Endothelial cell of umbilical vein (primary cell): ENCODE measurements around the gene DHRS4. TPM values are rescaled to one million over a fixed set of nuclear protein-coding genes. Genes with fewer than 3 reads are reported as not detected.
"Not testable (repeated sequence)": the region's sequence is repeated elsewhere in the genome, so short reads cannot be mapped to it uniquely, and the experiment has no call there.

ENCODE experiments used
- BruUV-seq: library from RNA; stranded (reverse); fragments of 400-500 nt; replicated peaks from 2 replicates; lab custom pipeline; 2021; lab: Mats Ljungman, UMichigan
- CTCF ChIA-PET: fragments of 300-600, 350-600 bp; sonication (Branson Sonifier 250); formaldehyde crosslinking; loops from one replicate; lab custom pipeline; 2021; ENCODE audit warnings: antibody characterized with exemption, inconsistent platforms; lab: Charles Lee
- POLR2A ChIA-PET: fragments of 300-600, 350-600 bp; sonication (Branson Sonifier 250); formaldehyde crosslinking; loops from one replicate; lab custom pipeline; 2021; ENCODE audit warnings: antibody characterized with exemption, inconsistent platforms; lab: Charles Lee
- DNase-seq: peaks from one replicate; pipeline ENCODE4 v3.0.0-alpha.2; 2011; ENCODE audit warnings: low read depth, low spot score
- FAIRE-seq: peaks from 2 replicates; lab custom pipeline; 2011; peaks lifted over from hg19 to GRCh38; lab: Jason Lieb, UNC
- H2AFZ ChIP-seq: 2 replicates; pipeline ENCODE4 v1.6.0; 2012; ENCODE audit warnings: low read depth, low read length, control low read depth, inconsistent platforms
- H3K27ac ChIP-seq: 2 replicates; pipeline ENCODE4 v1.5.1; 2011; ENCODE audit warnings: low read depth, mild to moderate bottlenecking, control low read depth, low read length, moderate library complexity; ENCODE audit not compliant: insufficient read depth
- H3K27me3 ChIP-seq, 2 experiments: 2 replicates each; pipeline versions ENCODE4 v1.6.0 to v1.6.1; 2011; ENCODE audit warnings: low read length in 2 of 2, mixed read lengths in 1 of 2; ENCODE audit not compliant: control insufficient read depth in 2 of 2, insufficient read depth in 2 of 2
- H3K36me3 ChIP-seq, 2 experiments: 2 replicates in 1 of 2; 3 replicates in 1 of 2; pipeline ENCODE4 v1.5.1; 2011; ENCODE audit warnings: low read length in 2 of 2, mild to moderate bottlenecking in 1 of 2, moderate library complexity in 1 of 2; ENCODE audit not compliant: control insufficient read depth in 2 of 2, insufficient read depth in 2 of 2; ENCODE audit errors: extremely low read depth in 1 of 2
- H3K4me1 ChIP-seq: 3 replicates; pipeline ENCODE4 v1.5.1; 2011; ENCODE audit warnings: mild to moderate bottlenecking, low read length; ENCODE audit not compliant: control insufficient read depth, insufficient read depth; ENCODE audit errors: extremely low read depth
- H3K4me2 ChIP-seq: 2 replicates; pipeline ENCODE4 v1.6.1; 2011; ENCODE audit warnings: low read length, control low read depth, mixed read lengths; ENCODE audit not compliant: insufficient read depth
- H3K4me3 ChIP-seq, 3 experiments: fragments of 200-600 bp in 1 of 3; sonication (generic), shearing (Covaris generic) in 1 of 3; replicated peaks in 1 of 3; 2 replicates each; pipeline ENCODE4 v1.5.1; 2011 to 2016; ENCODE audit warnings: control low read depth in 3 of 3, low read length in 3 of 3, mild to moderate bottlenecking in 2 of 3, inconsistent platforms in 1 of 3, low read depth in 1 of 3, moderate library complexity in 1 of 3; ENCODE audit not compliant: insufficient read depth in 1 of 3
- H3K79me2 ChIP-seq: 2 replicates; pipeline ENCODE4 v1.6.0; 2012; ENCODE audit warnings: low read length, inconsistent platforms; ENCODE audit not compliant: control insufficient read depth, insufficient read depth
- H3K9ac ChIP-seq: replicated peaks from 2 replicates; pipeline ENCODE3; 2011; ENCODE audit warnings: low read length, control low read depth; ENCODE audit not compliant: insufficient read depth; ENCODE audit errors: extremely low read depth
- H3K9me1 ChIP-seq: replicated peaks from 3 replicates; pipeline ENCODE4 v1.6.0; 2011; ENCODE audit warnings: mild to moderate bottlenecking, low read length; ENCODE audit not compliant: control insufficient read depth, insufficient read depth; ENCODE audit errors: extremely low read depth
- H3K9me3 ChIP-seq: replicated peaks from 2 replicates; pipeline ENCODE4 v1.5.1; 2012; ENCODE audit warnings: low read length, inconsistent platforms; ENCODE audit not compliant: control insufficient read depth, insufficient read depth
- H4K20me1 ChIP-seq: replicated peaks from 2 replicates; pipeline ENCODE3; 2011; ENCODE audit warnings: mild to moderate bottlenecking, low read length; ENCODE audit not compliant: control insufficient read depth, insufficient read depth; ENCODE audit errors: extremely low read depth
- dilution Hi-C: fragments of 300-500 bp; cut with MboI; formaldehyde crosslinking; loops from one replicate; pipeline ENCODE4 v1.15.0; 2019; ENCODE audit warnings: low sequenced_read_pairs; ENCODE audit not compliant: extremely low pct_ligation_motif_present
- intact Hi-C: fragments of 100-400 bp; cut with micrococcal nuclease; formaldehyde crosslinking; loops from one replicate; pipeline ENCODE4 v1.10.0; 2022
- polyA plus RNA-seq, 4 experiments: library from polyadenylated mRNA; depleted of rRNA in 3 of 4; stranded (reverse) in 3 of 4; unstranded in 1 of 4; fragments of >200 nt; gene quantifications; 2 replicates each; pipeline versions ENCODE4 v1.2.1 to v1.2.3, GENCODE V29; 2011 to 2012; ENCODE audit warnings: missing spikeins in 1 of 4
- total RNA-seq: library from RNA; stranded (reverse); gene quantifications from 2 replicates; pipeline ENCODE4 v1.2.3, GENCODE V29; 2021

Gene DHRS4
- total and polyA plus RNA-seq, 2 donors (not counting 3 experiments of a cell fraction or from before 2014, with no cell fraction given), result 19.2 to 32.0 TPM

DNA sequence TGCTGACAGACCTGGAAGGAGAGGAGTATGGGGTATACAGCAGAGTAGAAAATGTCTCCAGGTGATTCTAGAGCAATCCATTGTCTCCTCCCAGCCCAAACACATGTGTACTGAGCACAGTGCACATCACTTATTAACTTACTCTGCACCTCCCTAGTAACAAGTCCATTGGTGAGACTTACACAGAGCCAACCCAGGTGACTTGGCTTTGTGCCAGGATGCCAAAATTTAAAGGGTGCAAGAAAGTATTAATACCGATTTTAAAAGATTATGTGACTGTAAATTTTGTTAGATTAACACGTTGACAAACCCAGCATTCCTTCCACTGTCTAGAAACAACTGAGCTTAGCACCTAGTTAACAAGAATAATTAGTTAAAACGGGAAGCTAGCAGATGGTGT lies 39.5 kb downstream of the DHRS4 start:
- H3K4me3 ChIP-seq, dilution Hi-C loops, BruUV-seq, H3K79me2 ChIP-seq, H3K9ac ChIP-seq, H3K36me3 ChIP-seq, CTCF ChIA-PET, H2AFZ ChIP-seq, H3K4me1 ChIP-seq, H3K9me1 ChIP-seq, H3K4me2 ChIP-seq, H3K27ac ChIP-seq, POLR2A ChIA-PET, DNase-seq, H3K27me3 ChIP-seq, H4K20me1 ChIP-seq, intact Hi-C loops, H3K9me3 ChIP-seq, FAIRE-seq: not testable (repeated sequence)

DNA sequence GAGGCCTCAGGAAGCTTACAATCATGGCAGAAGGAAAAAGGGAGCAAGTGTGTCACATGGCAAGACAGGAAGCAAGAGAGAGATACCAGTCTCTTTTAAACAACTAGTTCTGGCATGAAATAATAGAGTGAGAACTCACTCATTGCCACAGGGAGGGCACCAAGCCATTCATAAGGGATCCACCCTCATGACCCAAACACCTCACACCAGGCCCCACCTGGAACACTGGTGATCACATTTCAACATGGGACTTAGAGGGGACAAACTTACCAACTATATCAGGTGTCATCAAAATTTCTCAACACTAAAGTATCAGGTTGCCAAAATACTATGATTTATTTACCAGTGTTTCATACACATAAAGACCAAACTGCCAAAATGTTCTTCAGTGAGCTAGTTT lies 42.4 kb downstream of the DHRS4 start:
- H3K9ac ChIP-seq, H3K4me1 ChIP-seq, H3K4me3 ChIP-seq, dilution Hi-C loops, BruUV-seq, H3K27ac ChIP-seq, intact Hi-C loops, H2AFZ ChIP-seq, H3K27me3 ChIP-seq, H3K4me2 ChIP-seq, CTCF ChIA-PET, H3K79me2 ChIP-seq, FAIRE-seq, H4K20me1 ChIP-seq, POLR2A ChIA-PET, H3K36me3 ChIP-seq, DNase-seq, H3K9me1 ChIP-seq, H3K9me3 ChIP-seq: not testable (repeated sequence)

DNA sequence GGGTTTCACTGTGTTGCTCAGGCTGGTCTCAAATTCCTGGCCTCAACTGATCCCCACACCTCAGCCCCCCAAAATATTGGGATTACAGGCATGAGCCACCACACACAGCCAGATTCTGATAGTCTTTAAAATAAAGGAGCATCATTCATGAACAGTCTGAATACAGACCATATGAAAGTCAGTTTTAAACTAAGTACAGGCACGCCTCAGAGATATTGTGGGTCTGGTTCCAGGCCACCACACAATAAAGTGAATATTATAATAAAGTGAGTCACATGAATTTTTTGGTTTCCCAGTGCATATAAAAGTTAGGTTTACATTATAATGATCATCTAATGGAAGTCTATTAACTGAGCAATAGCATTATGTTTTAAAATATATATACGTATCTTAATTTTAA lies 43.3 kb downstream of the DHRS4 start:
- DNase-seq, H3K9me3 ChIP-seq, dilution Hi-C loops, intact Hi-C loops, H2AFZ ChIP-seq, BruUV-seq, H3K36me3 ChIP-seq, H4K20me1 ChIP-seq, POLR2A ChIA-PET, H3K79me2 ChIP-seq, H3K4me3 ChIP-seq, H3K9me1 ChIP-seq, H3K4me1 ChIP-seq, H3K27me3 ChIP-seq, H3K27ac ChIP-seq, CTCF ChIA-PET, H3K4me2 ChIP-seq, H3K9ac ChIP-seq, FAIRE-seq: not testable (repeated sequence)

DNA sequence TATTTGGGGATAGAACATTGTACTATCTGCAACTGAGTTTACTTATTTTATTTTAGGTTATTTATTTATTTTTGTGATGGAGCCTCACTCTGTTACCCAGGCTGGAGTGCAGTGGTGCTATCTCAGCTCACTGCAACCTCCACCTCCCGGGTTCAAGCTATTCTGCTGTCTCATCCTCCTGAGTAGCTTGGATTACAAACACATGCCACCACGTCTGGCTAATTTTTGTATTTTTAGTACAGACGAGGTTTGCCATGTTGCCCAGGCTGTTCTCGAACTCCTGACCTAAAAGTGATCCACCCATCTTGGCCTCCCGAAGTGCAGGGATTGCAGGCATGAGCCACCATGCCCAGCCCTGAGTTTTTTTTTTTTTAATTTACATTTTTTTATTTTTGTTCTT lies 46.1 kb downstream of the DHRS4 start:
- intact Hi-C loops, H3K9ac ChIP-seq, H2AFZ ChIP-seq, H3K9me1 ChIP-seq, BruUV-seq, POLR2A ChIA-PET, H3K4me2 ChIP-seq, DNase-seq, H3K4me3 ChIP-seq, CTCF ChIA-PET, H3K4me1 ChIP-seq, H3K36me3 ChIP-seq, H4K20me1 ChIP-seq, H3K27ac ChIP-seq, H3K9me3 ChIP-seq, H3K79me2 ChIP-seq, dilution Hi-C loops, H3K27me3 ChIP-seq: not testable (repeated sequence)
- FAIRE-seq, result peak; percentile 71
